H1 (cell line): ENCODE results near the gene RPS6KB2. TPM values are rescaled to one million over a fixed set of nuclear protein-coding genes. Genes with fewer than 3 reads are reported as not detected.
A peak's percentile ranks its signal among the peaks of the same experiment; 100 is the strongest.

Source experiments
- CTCF ChIA-PET: fragments of 300-600 bp; sonication (Branson Sonifier 250); formaldehyde crosslinking; loops from one replicate; lab custom pipeline; 2021; ENCODE audit not compliant: partially characterized antibody; lab: Charles Lee
- POLR2A ChIA-PET: fragments of 300-600 bp; sonication (Branson Sonifier 250); formaldehyde crosslinking; loops from one replicate; lab custom pipeline; 2021; ENCODE audit warnings: inconsistent platforms; ENCODE audit not compliant: partially characterized antibody; lab: Charles Lee
- DNase-seq, 2 experiments: peaks; one replicate each; pipeline versions ENCODE4 v3.0.0 to v3.0.0-alpha.2; 2010 to 2022; ENCODE audit warnings: low spot score in 2 of 2, low read depth in 1 of 2, mixed read lengths in 1 of 2
- FAIRE-seq: peaks from 2 replicates; lab custom pipeline; 2011; peaks lifted over from hg19 to GRCh38; lab: Jason Lieb, UNC
- H2AFZ ChIP-seq: 2 replicates; pipeline ENCODE4 v1.8.1; 2012; ENCODE audit warnings: low read length, inconsistent platforms
- H2AK5ac ChIP-seq: 2 replicates; pipeline ENCODE4 v1.6.1; 2013; ENCODE audit warnings: low read depth, low read length
- H2BK120ac ChIP-seq: replicated peaks from 2 replicates; pipeline ENCODE3; 2013; ENCODE audit warnings: low read depth, low read length, inconsistent platforms
- H2BK12ac ChIP-seq: 2 replicates; pipeline ENCODE4 v1.6.1; 2013; ENCODE audit warnings: low read depth, low read length
- H2BK15ac ChIP-seq: 2 replicates; pipeline ENCODE4 v1.6.1; 2013; ENCODE audit warnings: low read length
- H2BK20ac ChIP-seq: 2 replicates; pipeline ENCODE4 v1.6.1; 2013; ENCODE audit warnings: low read length
- H2BK5ac ChIP-seq: 2 replicates; pipeline ENCODE4 v1.6.1; 2013; ENCODE audit warnings: low read depth, low read length
- H3K14ac ChIP-seq: 2 replicates; pipeline ENCODE4 v1.6.1; 2013; ENCODE audit warnings: inconsistent platforms; ENCODE audit not compliant: insufficient read length
- H3K18ac ChIP-seq: 2 replicates; pipeline ENCODE4 v1.6.1; 2013; ENCODE audit warnings: low read length; ENCODE audit errors: extremely low read depth
- H3K23ac ChIP-seq: 2 replicates; pipeline ENCODE4 v1.6.1; 2013; ENCODE audit warnings: inconsistent platforms; ENCODE audit not compliant: insufficient read length
- H3K23me2 ChIP-seq: 2 replicates; pipeline ENCODE4 v1.6.1; 2013; ENCODE audit warnings: low read depth, low read length
- H3K27ac ChIP-seq: 2 replicates; pipeline ENCODE4 v1.6.1; 2011; ENCODE audit warnings: low read depth, low read length, inconsistent platforms
- H3K27me3 ChIP-seq, 4 experiments: replicated peaks in 1 of 4; 1 replicate in 1 of 4; 2 replicates in 3 of 4; pipeline versions ENCODE4 v1.6.1 to v1.8.1; 2011 to 2013; ENCODE audit warnings: low read length in 3 of 4, mild to moderate bottlenecking in 3 of 4, inconsistent platforms in 2 of 4, mixed read lengths in 2 of 4, moderate library complexity in 1 of 4; ENCODE audit not compliant: control insufficient read depth in 3 of 4, insufficient read depth in 3 of 4; ENCODE audit errors: extremely low read depth in 1 of 4
- H3K36me3 ChIP-seq, 4 experiments: 2 replicates each; pipeline versions ENCODE4 v1.6.1 to v1.8.1; 2011 to 2013; ENCODE audit warnings: mild to moderate bottlenecking in 4 of 4, low read length in 3 of 4, moderate library complexity in 2 of 4, control low read depth in 1 of 4, inconsistent platforms in 1 of 4; ENCODE audit not compliant: insufficient read depth in 4 of 4, control insufficient read depth in 2 of 4
- H3K4ac ChIP-seq: replicated peaks from 2 replicates; pipeline ENCODE3; 2013; ENCODE audit warnings: low read length, low read depth, mixed read lengths, inconsistent platforms; ENCODE audit not compliant: insufficient read length
- H3K4me1 ChIP-seq, 4 experiments: replicated peaks in 1 of 4; 1 replicate in 1 of 4; 2 replicates in 3 of 4; pipeline versions ENCODE4 v1.6.1 to v1.8.1; 2011 to 2013; ENCODE audit warnings: low read length in 3 of 4, inconsistent platforms in 2 of 4, mixed read lengths in 1 of 4; ENCODE audit not compliant: insufficient read depth in 4 of 4, control insufficient read depth in 3 of 4
- H3K4me2 ChIP-seq, 2 experiments: 2 replicates each; pipeline versions ENCODE4 v1.6.1 to v1.8.1; 2011 to 2013; ENCODE audit warnings: low read depth in 2 of 2, low read length in 2 of 2, control low read depth in 1 of 2, inconsistent platforms in 1 of 2, mild to moderate bottlenecking in 1 of 2; ENCODE audit not compliant: insufficient read depth in 1 of 2
- H3K4me3 ChIP-seq, 4 experiments: fragments of 200-600, 300-600 bp in 1 of 4; sonication (generic), shearing (Covaris generic), sonication (Bioruptor Twin) in 1 of 4; 2 replicates each; pipeline versions ENCODE4 v1.5.1 to v1.8.1; 2011 to 2016; ENCODE audit warnings: low read length in 4 of 4, low read depth in 3 of 4, control low read depth in 2 of 4, inconsistent platforms in 2 of 4, mild to moderate bottlenecking in 2 of 4, mixed read lengths in 1 of 4, moderate library complexity in 1 of 4; ENCODE audit not compliant: insufficient read depth in 2 of 4; ENCODE audit errors: extremely low read depth in 1 of 4
- H3K56ac ChIP-seq: replicated peaks from 2 replicates; pipeline ENCODE3; 2013; ENCODE audit warnings: low read depth, mild to moderate bottlenecking, mixed read lengths, low read length, inconsistent platforms; ENCODE audit not compliant: insufficient read length
- H3K79me1 ChIP-seq: 2 replicates; pipeline ENCODE4 v1.6.1; 2013; ENCODE audit warnings: low read depth, low read length, control low read depth
- H3K79me2 ChIP-seq, 2 experiments: 2 replicates each; pipeline versions ENCODE4 v1.6.1 to v1.8.1; 2012 to 2013; ENCODE audit warnings: low read length in 2 of 2, mild to moderate bottlenecking in 2 of 2, inconsistent platforms in 1 of 2; ENCODE audit not compliant: insufficient read depth in 2 of 2, control insufficient read depth in 1 of 2
- H3K9ac ChIP-seq, 4 experiments: replicated peaks in 1 of 4; 1 replicate in 1 of 4; 2 replicates in 3 of 4; pipeline versions ENCODE4 v1.6.1 to v1.8.1; 2011 to 2013; ENCODE audit warnings: low read depth in 3 of 4, low read length in 3 of 4, control low read depth in 2 of 4, mild to moderate bottlenecking in 2 of 4, moderate library complexity in 2 of 4, inconsistent platforms in 1 of 4; ENCODE audit errors: extremely low read depth in 1 of 4
- H3K9me3 ChIP-seq, 2 experiments: 2 replicates each; pipeline versions ENCODE4 v1.6.1 to v1.8.1; 2012 to 2013; ENCODE audit warnings: mild to moderate bottlenecking in 2 of 2, moderate library complexity in 2 of 2, control low read depth in 1 of 2, inconsistent platforms in 1 of 2, low read depth in 1 of 2, low read length in 1 of 2, mixed read lengths in 1 of 2; ENCODE audit not compliant: insufficient read depth in 2 of 2
- H4K20me1 ChIP-seq, 2 experiments: replicated peaks in 1 of 2; 2 replicates each; pipeline versions ENCODE3 to v1.8.1; 2011 to 2013; ENCODE audit warnings: inconsistent platforms in 2 of 2, low read length in 2 of 2, mild to moderate bottlenecking in 1 of 2; ENCODE audit not compliant: insufficient read depth in 2 of 2, control insufficient read depth in 1 of 2
- H4K5ac ChIP-seq: 2 replicates; pipeline ENCODE4 v1.6.1; 2013; ENCODE audit warnings: low read length, low read depth, mixed read lengths, inconsistent platforms; ENCODE audit not compliant: insufficient read length
- H4K8ac ChIP-seq: 2 replicates; pipeline ENCODE4 v1.8.0; 2013; ENCODE audit warnings: mild to moderate bottlenecking, moderate library complexity, low read length, inconsistent platforms; ENCODE audit not compliant: insufficient read depth; ENCODE audit errors: extremely low read depth
- H4K91ac ChIP-seq: replicated peaks from 2 replicates; pipeline ENCODE3; 2013; ENCODE audit warnings: low read length, mixed read lengths, inconsistent platforms; ENCODE audit not compliant: insufficient read length
- BCL11A ChIP-seq, 2 experiments: IDR thresholded peaks; one replicate each; pipeline ENCODE4 v1.6.1; 2011; ENCODE audit warnings: low read depth in 2 of 2, low read length in 2 of 2, mild to moderate bottlenecking in 2 of 2
- CHD1 ChIP-seq: IDR thresholded peaks from 2 replicates; pipeline ENCODE4 v1.6.1; 2012; ENCODE audit warnings: low read depth, low read length, improper control_type of control experiment
- EGR1 ChIP-seq: IDR thresholded peaks from 2 replicates; pipeline ENCODE4 v1.6.1; 2011; ENCODE audit warnings: low read depth, low read length, borderline replicate concordance
- FOSL1 ChIP-seq: IDR thresholded peaks from 2 replicates; pipeline ENCODE4 v1.6.1; 2011; ENCODE audit warnings: mild to moderate bottlenecking, low read depth, low read length, moderate library complexity; ENCODE audit not compliant: insufficient read depth
- MAFK ChIP-seq: IDR thresholded peaks from 2 replicates; pipeline ENCODE4 v1.6.1; 2012; ENCODE audit warnings: low read depth, mild to moderate bottlenecking, improper control_type of control experiment, low read length
- NANOG ChIP-seq: IDR thresholded peaks from 2 replicates; pipeline ENCODE4 v1.6.1; 2011; ENCODE audit warnings: low read length, low read depth, mild to moderate bottlenecking, inconsistent platforms; ENCODE audit not compliant: insufficient read depth, poor library complexity, severe bottlenecking
- PHF8 ChIP-seq: fragments of 200-600 bp; sonication (generic); conservative IDR thresholded peaks from 2 replicates; pipeline ENCODE4 v1.7.1; 2012; ENCODE audit warnings: low read depth, mild to moderate bottlenecking, inconsistent platforms, low read length, moderate library complexity
- RBBP5 ChIP-seq: IDR thresholded peaks from 2 replicates; pipeline ENCODE4 v1.7.1; 2012; ENCODE audit warnings: low read depth, mild to moderate bottlenecking, inconsistent platforms, low read length, moderate library complexity, borderline replicate concordance
- RFX5 ChIP-seq: IDR thresholded peaks from 2 replicates; pipeline ENCODE4 v1.6.1; 2011; ENCODE audit warnings: low read depth, low read length, improper control_type of control experiment, borderline replicate concordance
- WGBS, 2 experiments: shearing (Covaris generic) in 1 of 2; methylation state at CpG; one replicate each; pipeline versions ENCODE4 v1.1.6 to v1.1.7; 2013 to 2015; ENCODE audit warnings: low lambda C conversion rate in 2 of 2, mixed read lengths in 2 of 2, inconsistent platforms in 1 of 2, low coverage in 1 of 2, missing lambda C conversion rate in 1 of 2; ENCODE audit not compliant: insufficient replicate concordance in 2 of 2, insufficient coverage in 1 of 2, insufficient read length in 1 of 2; ENCODE audit errors: extremely low coverage in 1 of 2, missing lambda C conversion rate in 1 of 2; 5-methylcytosine and 5-hydroxymethylcytosine counted together
- polyA plus RNA-seq, 7 experiments: library from polyadenylated mRNA; depleted of rRNA in 3 of 7; stranded (reverse) in 5 of 7; unstranded in 2 of 7; fragments of >200 nt in 5 of 7; fragments of 200-250 nt in 2 of 7; gene quantifications; 1 replicate in 5 of 7; 2 replicates in 1 of 7; 4 replicates in 1 of 7; pipeline versions ENCODE4 v1.2.1 to v1.2.3, GENCODE V29; 2011 to 2013; ENCODE audit warnings: missing spikeins in 2 of 7, mixed read lengths in 2 of 7
- total RNA-seq: library from RNA; stranded (reverse); fragmentation: NEBNext Ultra II Directional; extraction: Animal tissue kit (Norgen Biotek cat#: 25700); gene quantifications from 2 replicates; pipeline ENCODE4 v1.2.1, GENCODE V29; 2021
- TF ChIP-seq, protein P1 (sequence below): IDR thresholded peaks from 2 replicates; pipeline ENCODE4 v1.6.1; 2012; ENCODE audit warnings: low read length, inconsistent platforms

The RPS6KB2 gene
- total and polyA plus RNA-seq, 2 of the 8 experiments (the other 6 are each of a cell fraction or from before 2014, with no cell fraction given): 41.0 to 47.1 TPM

DNA sequence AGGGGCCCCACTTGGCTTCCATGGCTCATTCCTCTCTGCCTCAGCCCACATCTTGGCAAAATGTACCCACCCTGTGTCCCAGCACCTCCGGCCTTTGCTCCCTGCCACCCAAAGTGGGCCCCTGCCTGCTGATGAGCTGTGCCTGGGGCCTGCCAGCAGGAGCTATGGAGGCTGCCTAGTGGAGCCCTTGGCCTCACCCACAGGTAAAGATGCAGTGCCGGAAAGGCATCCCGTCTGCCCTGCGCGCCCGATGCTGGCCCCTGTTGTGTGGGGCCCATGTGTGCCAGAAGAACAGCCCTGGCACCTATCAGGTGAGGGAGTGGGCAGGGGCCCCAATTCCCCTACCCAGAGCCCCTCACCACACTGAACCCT, 23.1 kb upstream of the RPS6KB2 start:
- H4K5ac ChIP-seq: no peak overlapping the region
- H2AK5ac ChIP-seq: no peak overlapping the region
- H3K4me2 ChIP-seq: no peak overlapping the region
- no peak overlapping the region for H3K18ac ChIP-seq
- FAIRE-seq: no peak
- H2BK15ac ChIP-seq: no peak overlapping the region
- H3K36me3 ChIP-seq: no peaks in the 10 kb centered on the region
- H4K8ac ChIP-seq: peak overlapping the region; percentile 41; the same call in 1 of the 2 replicates
- no peaks in the 10 kb centered on the region; a peak in 1 of 7 replicates for H3K27me3 ChIP-seq
- no peak overlapping the region for H3K4me3 ChIP-seq
- ChIA-PET CTCF (interaction anchor here (0.7 to 1.7 kb wide), 4 partner anchors 9 to 63 kb away, joined by 3 to 4 read pairs (median 3); no protein-coding TSS in a partner anchor), POLR2A (interaction anchor here (1.1 to 2.1 kb wide), 9 partner anchors 9 to 87 kb away, joined by 3 to 5 read pairs (median 4); no protein-coding TSS in a partner anchor)
- no peak overlapping the region for H2BK120ac ChIP-seq
- no peak overlapping the region for H3K9ac ChIP-seq
- H3K56ac ChIP-seq: no peak overlapping the region
- H3K14ac ChIP-seq: no peak overlapping the region
- DNase-seq: no peak
- no peak overlapping the region for H3K4ac ChIP-seq
- H3K23me2 ChIP-seq: peaks cover 4% of the 10 kb centered on the region; the same call in 1 of the 2 replicates
- no peak overlapping the region for H2BK5ac ChIP-seq
- H3K27ac ChIP-seq: no peak overlapping the region
- no peak overlapping the region for H4K91ac ChIP-seq
- no peak overlapping the region for H2AFZ ChIP-seq
- peaks cover 0 to 7% of the 10 kb centered on the region in 2 experiments for H4K20me1 ChIP-seq
- no peak overlapping the region for H3K23ac ChIP-seq
- peaks cover 0 to 10% of the 10 kb centered on the region in 2 experiments; a peak in 2 of 4 replicates for H3K79me2 ChIP-seq
- H3K4me1 ChIP-seq: peaks cover 0 to 14% (median 9%) of the 10 kb centered on the region in 4 experiments; a peak in 5 of 7 replicates
- peaks cover 3% of the 10 kb centered on the region for H3K79me1 ChIP-seq
- no peak overlapping the region for H2BK20ac ChIP-seq
- WGBS, 2 experiments: 95% methylated on average over 6 of the region's 6 CpGs; no CpG with 5 or more reads in 1 of the 2 experiments
- H3K9me3 ChIP-seq: no peaks in the 10 kb centered on the region
- no peak overlapping the region for H2BK12ac ChIP-seq
- TF ChIP-seq NANOG (no peak), RBBP5 (no peak), MAFK (no peak), PHF8 (no peak), BCL11A (IDR thresholded peaks at IDR 0.05; ENCODE audit: low read depth in 2 of 2, low read length in 2 of 2) (no peak), RFX5 (no peak), CHD1 (no peak), EGR1 (no peak), FOSL1 (no peak)
- TF ChIP-seq, protein P1, sequence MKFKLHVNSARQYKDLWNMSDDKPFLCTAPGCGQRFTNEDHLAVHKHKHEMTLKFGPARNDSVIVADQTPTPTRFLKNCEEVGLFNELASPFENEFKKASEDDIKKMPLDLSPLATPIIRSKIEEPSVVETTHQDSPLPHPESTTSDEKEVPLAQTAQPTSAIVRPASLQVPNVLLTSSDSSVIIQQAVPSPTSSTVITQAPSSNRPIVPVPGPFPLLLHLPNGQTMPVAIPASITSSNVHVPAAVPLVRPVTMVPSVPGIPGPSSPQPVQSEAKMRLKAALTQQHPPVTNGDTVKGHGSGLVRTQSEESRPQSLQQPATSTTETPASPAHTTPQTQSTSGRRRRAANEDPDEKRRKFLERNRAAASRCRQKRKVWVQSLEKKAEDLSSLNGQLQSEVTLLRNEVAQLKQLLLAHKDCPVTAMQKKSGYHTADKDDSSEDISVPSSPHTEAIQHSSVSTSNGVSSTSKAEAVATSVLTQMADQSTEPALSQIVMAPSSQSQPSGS: no peak
